GM13976 (cell line): ENCODE results near the gene ZDHHC14.

Source experiments
- DNase-seq: peaks from one replicate; pipeline ENCODE4 v3.0.0; 2012; ENCODE audit warnings: low spot score
- CTCF ChIP-seq: IDR thresholded peaks from 2 replicates; pipeline ENCODE4 v1.5.1; 2012; ENCODE audit warnings: borderline replicate concordance, mild to moderate bottlenecking; ENCODE audit not compliant: insufficient read depth; ENCODE audit errors: extremely low read depth, missing control alignments, control extremely low read depth
- in situ Hi-C: fragments of 300-500 bp; cut with MboI; formaldehyde crosslinking; loops from one replicate; pipeline ENCODE4 v1.12.0; 2022; ENCODE audit warnings: low sequenced_read_pairs, mixed read lengths, inconsistent platforms; ENCODE audit not compliant: unreplicated experiment

Gene ZDHHC14

GRCh38 chr6:157597461-157598312 is 216.7 kb downstream of the ZDHHC14 start:
- DNase-seq: peak; percentile 72
- peak; percentile 43 for TF ChIP-seq CTCF
- in situ Hi-C loops: no loop called here

GRCh38 chr6:157599191-157599590 is 218.2 kb downstream of the ZDHHC14 start:
- in situ Hi-C loops: no loop called here
- TF ChIP-seq CTCF: no peak
- no peak for DNase-seq

GRCh38 chr6:157600807-157601206 is 219.8 kb downstream of the ZDHHC14 start:
- no peak for DNase-seq
- TF ChIP-seq CTCF: no peak
- in situ Hi-C loops: no loop called here

- no peak for TF ChIP-seq CTCF
- no peak for DNase-seq
- in situ Hi-C loops: no loop called here
Observed at GRCh38 chr6:157602521-157603295, 221.7 kb downstream of the ZDHHC14 start.

- no peak for DNase-seq
- in situ Hi-C loops: no loop called here
- no peak for TF ChIP-seq CTCF
Observed at GRCh38 chr6:157603314-157603940, 222.4 kb downstream of the ZDHHC14 start.

GRCh38 chr6:157603971-157604370 is 223.0 kb downstream of the ZDHHC14 start:
- in situ Hi-C loops: no loop called here
- no peak for DNase-seq
- no peak for TF ChIP-seq CTCF
